GM19193 (cell line): ENCODE data around the gene TIMM17A.

Experiments used
- POLR2A ChIP-seq: IDR thresholded peaks from 4 replicates; pipeline ENCODE4 v1.6.1; 2011; ENCODE audit not compliant: insufficient read depth, insufficient read length; ENCODE audit errors: extremely low read depth

Gene TIMM17A

DNA sequence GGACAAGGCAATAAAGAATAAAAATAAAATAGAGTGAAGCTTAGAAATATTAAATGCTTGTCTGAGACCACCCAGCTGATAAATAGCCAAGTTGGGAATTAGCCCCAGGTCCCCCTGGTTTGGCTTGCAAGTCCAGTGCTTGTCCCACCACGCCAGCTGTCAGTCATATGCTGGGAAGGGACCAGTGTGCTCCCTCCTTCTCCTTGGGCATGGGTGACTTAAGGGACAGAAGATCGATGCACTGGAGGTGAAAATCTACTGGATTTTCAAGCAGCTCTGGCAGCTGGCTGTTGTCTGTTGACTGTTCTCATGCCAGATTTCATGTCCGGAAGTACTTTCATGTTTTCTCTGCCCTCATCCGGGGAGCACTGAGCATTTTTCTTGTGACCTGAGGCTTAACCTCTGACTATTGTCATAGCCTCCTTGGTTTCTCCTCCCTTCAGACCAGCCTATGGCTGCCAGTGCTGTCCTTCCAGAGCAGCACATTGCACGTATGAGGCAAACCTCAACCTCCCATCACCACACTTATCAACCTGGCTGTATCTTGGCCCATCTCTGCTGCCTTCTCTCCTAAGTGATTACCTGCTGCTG is 21.4 kb upstream of the TIMM17A start:
- TF ChIP-seq POLR2A = no peak

- no peak for TF ChIP-seq POLR2A
These were observed 17.6 kb upstream of the TIMM17A start for GRCh38 chr1:201937624-201938213.

GRCh38 chr1:201938440-201939035 is 16.8 kb upstream of the TIMM17A start:
- TF ChIP-seq POLR2A = no peak

GRCh38 chr1:201939148-201939547 is 16.2 kb upstream of the TIMM17A start:
- TF ChIP-seq POLR2A = no peak

GRCh38 chr1:201939574-201939973 is 15.7 kb upstream of the TIMM17A start:
- no peak for TF ChIP-seq POLR2A

DNA sequence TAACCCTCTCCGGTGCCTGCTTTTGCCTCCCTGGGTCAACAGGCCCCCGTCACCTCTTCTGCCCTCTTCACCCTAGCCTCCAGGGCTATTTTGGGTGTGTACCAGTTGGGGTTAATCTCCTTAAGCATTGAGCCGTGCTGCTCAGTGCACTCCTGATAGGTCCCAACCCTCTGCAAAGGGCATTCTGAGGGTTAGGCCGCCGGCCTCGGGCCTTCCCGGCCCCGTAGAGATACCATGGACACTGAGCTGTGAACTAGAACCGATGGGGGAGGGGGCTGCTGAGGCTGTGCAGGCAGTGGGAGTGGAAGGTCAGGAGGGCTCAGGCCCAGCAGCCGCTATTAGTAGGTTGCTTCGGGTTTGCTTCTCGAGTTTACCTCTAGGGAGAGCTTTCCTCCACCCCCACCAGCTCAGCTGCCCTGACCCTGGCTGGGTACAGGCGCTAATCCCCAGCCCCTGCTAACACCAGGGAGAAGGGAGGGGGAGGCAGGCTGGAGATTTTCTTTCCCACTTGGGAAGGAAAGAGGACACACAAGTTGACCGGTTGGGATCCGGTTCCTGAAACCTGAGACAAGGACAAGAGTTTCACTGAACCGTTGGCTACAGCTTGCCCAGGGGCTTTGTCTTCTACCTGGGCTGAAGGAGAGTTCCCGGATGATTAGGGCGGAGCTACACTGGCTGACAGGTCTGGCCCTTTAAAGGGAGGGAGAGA is 13.7 kb upstream of the TIMM17A start:
- TF ChIP-seq POLR2A = no peak

DNA sequence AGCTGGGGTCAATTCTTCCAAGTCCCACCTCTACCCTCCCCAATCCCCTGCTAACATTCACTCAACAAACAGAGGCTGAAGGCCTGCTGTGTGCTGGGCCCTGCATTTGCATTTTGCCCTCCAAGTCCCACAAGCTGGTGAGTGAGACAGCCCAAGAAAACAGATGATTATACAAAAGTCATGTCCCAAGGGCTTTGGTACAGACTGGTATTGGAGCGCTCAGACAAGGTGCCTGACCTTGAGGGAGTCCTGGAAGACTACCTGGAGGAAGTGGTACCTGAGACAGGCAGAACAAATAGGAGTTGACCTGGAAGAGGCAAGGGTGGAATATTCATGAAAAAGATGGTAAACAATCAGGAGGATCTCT is 13.2 kb upstream of the TIMM17A start:
- TF ChIP-seq POLR2A = no peak

GRCh38 chr1:201944002-201944401 is 11.3 kb upstream of the TIMM17A start:
- TF ChIP-seq POLR2A = no peak

DNA sequence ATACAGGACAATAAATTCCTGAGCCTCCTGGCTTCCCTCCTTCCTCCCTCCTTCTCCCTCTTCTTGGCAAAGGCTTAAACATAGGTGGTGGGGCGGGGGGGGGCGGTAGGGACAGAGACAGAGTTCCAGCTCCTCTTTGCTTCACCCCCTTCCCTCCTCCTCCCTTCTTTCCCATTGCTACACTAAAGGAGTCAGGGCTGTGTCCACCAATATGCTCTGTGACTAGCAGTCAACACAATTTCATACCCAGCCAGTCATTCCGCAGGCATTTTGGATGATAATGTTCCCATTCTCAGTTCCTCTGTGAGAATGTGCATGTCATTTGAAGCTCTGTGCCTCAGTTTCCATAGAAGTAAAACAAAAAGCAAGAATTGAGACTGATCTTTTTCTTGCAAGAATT is 10.7 kb upstream of the TIMM17A start:
- no peak for TF ChIP-seq POLR2A

DNA sequence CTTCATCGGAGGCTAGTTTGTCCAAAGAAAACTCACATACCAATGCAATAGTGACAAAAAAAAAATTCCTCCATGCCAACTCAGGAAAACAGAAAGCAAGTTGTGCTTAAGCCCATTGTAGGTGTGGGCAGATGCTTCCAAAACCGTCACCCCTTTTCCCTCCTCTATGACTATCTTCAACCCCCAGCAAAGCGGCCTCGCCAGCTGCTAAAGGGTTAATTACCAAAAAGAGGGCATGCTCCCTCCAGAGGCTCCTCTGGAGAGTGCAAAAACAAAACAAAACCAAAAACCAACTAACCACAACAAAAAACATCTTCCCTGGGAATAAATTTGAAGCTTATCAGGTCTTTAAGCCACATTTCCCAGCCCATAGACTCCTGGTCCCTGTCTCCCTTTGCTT is 10.1 kb upstream of the TIMM17A start:
- TF ChIP-seq POLR2A = no peak

GRCh38 chr1:201945863-201946223 is 9.5 kb upstream of the TIMM17A start:
- TF ChIP-seq POLR2A = no peak

DNA sequence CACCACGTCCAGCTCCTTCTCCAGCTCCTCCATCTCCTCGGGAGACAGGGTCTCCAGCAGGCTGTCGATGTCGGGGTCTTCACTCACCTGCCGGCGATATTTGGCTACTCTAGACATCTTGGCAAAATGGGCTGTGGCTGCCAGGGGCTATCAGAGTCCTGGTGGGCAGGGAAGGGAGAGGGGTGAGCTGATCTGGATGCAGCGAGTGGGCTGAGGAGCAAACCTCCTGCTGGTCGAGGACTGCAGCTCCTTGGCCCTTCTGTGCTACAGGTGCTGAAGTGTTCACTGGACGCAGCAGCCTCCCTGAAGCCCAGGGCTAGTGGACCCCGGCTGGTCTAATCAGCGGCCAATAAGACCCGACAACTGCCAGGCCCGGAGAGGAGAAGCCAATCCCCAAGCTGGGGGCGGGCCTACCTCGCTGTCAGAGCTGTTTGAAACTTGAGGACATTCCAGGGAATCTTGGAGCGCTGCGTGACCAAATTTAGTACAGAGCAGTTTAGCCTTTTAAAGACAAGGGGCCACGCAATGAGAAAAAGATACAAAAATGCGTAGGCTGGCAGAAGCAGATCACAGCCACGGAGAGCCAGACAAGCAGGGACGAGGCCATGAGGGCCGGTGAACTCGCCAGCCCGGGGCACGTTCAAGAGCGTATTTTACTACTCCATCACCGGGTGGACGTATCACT is 8.9 kb upstream of the TIMM17A start, which contains the start of gene LMOD1:
Gene LMOD1 (minus strand): TSS at position 325 of the 685 bp plus-strand sequence. CDS start 208 bp downstream, at position 117.
- TF ChIP-seq POLR2A = no peak

DNA sequence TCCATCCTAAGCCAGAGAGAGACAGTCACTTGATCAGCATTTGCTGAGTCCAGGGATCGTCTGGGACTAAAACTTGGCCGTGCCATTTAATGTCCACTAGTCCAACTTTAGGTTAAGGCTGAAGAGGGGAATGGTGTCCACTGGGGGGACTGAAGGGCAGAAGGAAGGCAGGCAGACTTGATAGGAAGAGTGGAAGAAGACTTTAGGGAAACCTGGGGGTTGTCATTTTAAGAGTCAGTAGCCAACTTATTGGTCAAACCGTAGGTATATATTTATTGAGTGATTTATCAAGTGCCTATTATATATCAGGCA is 7.7 kb upstream of the TIMM17A start:
- TF ChIP-seq POLR2A = no peak

- TF ChIP-seq POLR2A = no peak
These were observed 5.8 kb upstream of the TIMM17A start for GRCh38 chr1:201949491-201949890.

DNA sequence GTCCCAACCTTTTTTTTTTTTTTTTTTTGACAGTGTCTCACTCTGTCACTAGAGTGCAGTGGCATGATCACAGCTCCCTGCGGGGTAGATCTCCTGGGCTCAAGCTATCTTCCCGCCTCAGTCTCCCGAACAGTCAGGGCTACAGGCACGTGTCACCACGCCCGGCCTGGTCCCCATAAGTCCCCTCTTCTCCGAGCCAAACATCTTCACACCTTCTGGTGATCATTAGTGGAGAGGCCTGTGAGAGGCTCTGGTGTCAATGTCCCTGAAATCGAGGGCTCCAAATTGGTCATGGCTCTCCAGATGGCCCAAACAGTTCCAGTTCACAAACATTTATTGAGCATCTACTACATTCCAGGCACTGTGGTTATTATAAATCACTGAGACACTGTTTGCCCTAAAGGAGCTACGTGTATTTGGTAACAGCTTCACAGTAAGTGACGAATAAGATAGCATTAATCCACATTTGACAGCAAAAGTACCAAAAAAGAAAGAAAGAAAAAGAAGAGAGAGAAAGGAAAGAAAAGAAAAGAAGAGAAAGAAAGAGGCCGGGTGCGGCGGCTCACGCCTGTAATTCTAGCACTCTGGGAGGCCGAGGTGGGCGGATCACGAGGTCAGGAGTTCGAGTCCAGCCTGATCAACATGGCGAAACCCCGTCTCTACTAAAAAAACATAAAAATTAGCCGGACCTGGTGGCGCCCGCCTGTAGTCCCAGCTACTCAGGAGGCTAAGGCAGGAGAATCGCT is 867 bp upstream of the TIMM17A start:
- no peak for TF ChIP-seq POLR2A
